Measurements from ENCODE around the gene EXOC3.

GRCh38 chr5:491856-492155 is 48.8 kb downstream of the EXOC3 start:
- TF ChIP-seq CBX3 (IDR thresholded peaks at IDR 0.05; ENCODE audit: low read depth) (no peak), SIN3A (IDR thresholded peaks at IDR 0.05; ENCODE audit: low read depth) (no peak), CTCF (IDR thresholded peaks at IDR 0.05 in 2 of 3, conservative IDR thresholded peaks at IDR 0.05 in 1 of 3; ENCODE audit: borderline replicate concordance in 1 of 3, insufficient read depth in 1 of 3, low read depth in 2 of 3, low read length in 2 of 3) (no peak), YY1 (IDR thresholded peaks at IDR 0.05; ENCODE audit: extremely low read depth, insufficient replicate concordance, low read depth, low read length) (no peak), CEBPB (IDR thresholded peaks at IDR 0.05; ENCODE audit: low read depth) (no peak), POLR2AphosphoS5 (IDR thresholded peaks at IDR 0.05; ENCODE audit: low read depth, low read length) (no peak), POLR2A (IDR thresholded peaks at IDR 0.05; ENCODE audit: borderline replicate concordance, extremely low read depth, insufficient read depth, insufficient read length) (no peak), ATF3 (IDR thresholded peaks at IDR 0.05) (no peak), EZH2phosphoT487 (IDR thresholded peaks at IDR 0.05; ENCODE audit: borderline replicate concordance) (no peak), EZH2 (IDR thresholded peaks at IDR 0.05) (no peak), REST (IDR thresholded peaks at IDR 0.05; ENCODE audit: low read depth) (no peak), EGR1 (IDR thresholded peaks at IDR 0.05; ENCODE audit: low read depth) (no peak), ZBTB33 (IDR thresholded peaks at IDR 0.05; ENCODE audit: extremely low read depth, insufficient replicate concordance, low read length) (no peak)
